Activated T-cell treated with anti-CD3 and anti-CD28 coated beads, Interleukin-2, amount 50 U/mL, for 72 hours (primary cell): Measurements from ENCODE around the gene PLXNB2. TPM values are rescaled to one million over a fixed set of nuclear protein-coding genes. Genes with fewer than 3 reads are reported as not detected.

ENCODE experiments used
- ATAC-seq, 2 donors: fragments of 150-1000 bp; cut with Tn5 transposase; replicated peaks in 1 of 2; 2 replicates each; pipeline ENCODE4 v1.10.0; 2021; ENCODE audit warnings: moderate library complexity in 2 of 2, mild to moderate bottlenecking in 1 of 2
- DNase-seq, 2 donors: peaks; one replicate each; pipeline ENCODE4 v3.0.0; 2021 to 2022; ENCODE audit warnings: mixed read lengths in 1 of 2
- H3K27ac Mint-ChIP-seq: one replicate; pipeline ENCODE4 v1.8.0; 2022; ENCODE audit warnings: mild to moderate bottlenecking, moderate library complexity, mixed read lengths
- H3K27me3 Mint-ChIP-seq: one replicate; pipeline ENCODE4 v1.8.0; 2022; ENCODE audit warnings: low read depth, mixed read lengths
- H3K36me3 Mint-ChIP-seq, 2 donors: one replicate each; pipeline ENCODE4 v1.8.0; 2022; ENCODE audit warnings: mixed read lengths in 2 of 2, mild to moderate bottlenecking in 1 of 2; ENCODE audit not compliant: insufficient read depth in 2 of 2
- H3K4me1 Mint-ChIP-seq: one replicate; pipeline ENCODE4 v1.8.0; 2022; ENCODE audit warnings: low read depth, mixed read lengths
- H3K4me3 Mint-ChIP-seq, 2 donors: one replicate each; pipeline ENCODE4 v1.8.0; 2022; ENCODE audit warnings: mild to moderate bottlenecking in 2 of 2, mixed read lengths in 2 of 2, moderate library complexity in 2 of 2
- H3K9me3 Mint-ChIP-seq, 2 donors: one replicate each; pipeline ENCODE4 v1.8.0; 2022; ENCODE audit warnings: mixed read lengths in 2 of 2
- total RNA-seq, 2 donors: library from RNA; stranded (reverse); gene quantifications; one replicate each; pipeline ENCODE4 v1.2.3, GENCODE V29; 2022

PLXNB2 gene
- total RNA-seq, 2 donors from 2014 or later: 30.2 to 34.0 TPM

- Mint-ChIP-seq H3K27me3 (no peaks in the 10 kb centered on the region), H3K36me3 (peaks cover 6 to 7% of the 10 kb centered on the region in 2 donors), H3K27ac (peak overlapping the region; percentile 91), H3K9me3 (no peaks in the 10 kb centered on the region), H3K4me3 (peak overlapping the region; percentile 89 to 91), H3K4me1 (peaks cover 54% of the 10 kb centered on the region)
- ATAC-seq (no peak), DNase-seq (no peak)
These were observed 62.0 kb downstream of the PLXNB2 start for GRCh38 chr22:50245214-50246072.

GRCh38 chr22:50244420-50245213 is 62.8 kb downstream of the PLXNB2 start, which contains the start of gene TUBGCP6:
Gene TUBGCP6 (minus strand): TSS chr22:50245023. CDS start chr22:50244459, 564 bp downstream.
- H3K4me3 Mint-ChIP-seq: peak within 1 kb of the TSS; percentile 89 to 91
- DNase-seq (peak; percentile 94 to 96), ATAC-seq (peak; percentile 89 to 90)
- peak within 1 kb of the TSS; percentile 91 for H3K27ac Mint-ChIP-seq
- no peaks in the 10 kb centered on the region for H3K27me3 Mint-ChIP-seq
- peaks cover 6 to 7% of the 10 kb centered on the region in 2 donors for H3K36me3 Mint-ChIP-seq
- peaks cover 48% of the 10 kb centered on the region for H3K4me1 Mint-ChIP-seq
- H3K9me3 Mint-ChIP-seq: no peaks in the 10 kb centered on the region

GRCh38 chr22:50243685-50244419 is 63.6 kb downstream of the PLXNB2 start:
- peaks cover 6 to 7% of the 10 kb centered on the region in 2 donors for H3K36me3 Mint-ChIP-seq
- H3K27ac Mint-ChIP-seq: peak overlapping the region; percentile 91
- H3K4me3 Mint-ChIP-seq: peak overlapping the region; percentile 89 to 91
- no peaks in the 10 kb centered on the region for H3K9me3 Mint-ChIP-seq
- H3K27me3 Mint-ChIP-seq: no peaks in the 10 kb centered on the region
- no peak for ATAC-seq
- DNase-seq: no peak
- H3K4me1 Mint-ChIP-seq: peaks cover 48% of the 10 kb centered on the region

GRCh38 chr22:50242406-50242949 is 65.0 kb downstream of the PLXNB2 start:
- Mint-ChIP-seq H3K4me3 (peak overlapping the region; percentile 89 to 91), H3K27me3 (no peaks in the 10 kb centered on the region), H3K9me3 (no peaks in the 10 kb centered on the region), H3K4me1 (peaks cover 49% of the 10 kb centered on the region), H3K36me3 (peaks cover 6 to 11% of the 10 kb centered on the region in 2 donors), H3K27ac (peak overlapping the region; percentile 72)
- DNase-seq: no peak
- ATAC-seq: no peak

GRCh38 chr22:50238755-50239154 is 68.7 kb downstream of the PLXNB2 start:
- Mint-ChIP-seq H3K36me3 (peaks cover 10 to 15% of the 10 kb centered on the region in 2 donors), H3K4me1 (peaks cover 39% of the 10 kb centered on the region), H3K27me3 (no peaks in the 10 kb centered on the region), H3K4me3 (no peak overlapping the region), H3K27ac (no peak overlapping the region), H3K9me3 (peaks cover 0 to 5% of the 10 kb centered on the region in 2 donors)
- no peak for DNase-seq
- ATAC-seq: no peak

- ATAC-seq (no peak), DNase-seq (no peak)
- Mint-ChIP-seq H3K27me3 (no peaks in the 10 kb centered on the region), H3K36me3 (peaks cover 9 to 14% of the 10 kb centered on the region in 2 donors), H3K4me3 (no peak overlapping the region), H3K4me1 (peaks cover 20% of the 10 kb centered on the region), H3K9me3 (peaks cover 0 to 5% of the 10 kb centered on the region in 2 donors), H3K27ac (no peak overlapping the region)
These were observed 70.6 kb downstream of the PLXNB2 start for GRCh38 chr22:50236731-50237409.

- Mint-ChIP-seq H3K4me3 (no peak overlapping the region), H3K9me3 (peaks cover 0 to 5% of the 10 kb centered on the region in 2 donors), H3K36me3 (peaks cover 9 to 17% of the 10 kb centered on the region in 2 donors), H3K4me1 (peaks cover 6% of the 10 kb centered on the region), H3K27me3 (no peaks in the 10 kb centered on the region), H3K27ac (no peak overlapping the region)
- DNase-seq (no peak), ATAC-seq (no peak)
These were observed 74.2 kb downstream of the PLXNB2 start for GRCh38 chr22:50233223-50233622.

GRCh38 chr22:50232481-50233151 is 74.8 kb downstream of the PLXNB2 start:
- Mint-ChIP-seq H3K4me3 (no peak overlapping the region), H3K9me3 (peaks cover 0 to 5% of the 10 kb centered on the region in 2 donors), H3K27ac (peak overlapping the region; percentile 54), H3K27me3 (no peaks in the 10 kb centered on the region), H3K36me3 (peaks cover 9 to 13% of the 10 kb centered on the region in 2 donors), H3K4me1 (peaks cover under 1% of the 10 kb centered on the region)
- DNase-seq: no peak
- no peak for ATAC-seq

- H3K4me1 Mint-ChIP-seq: no peaks in the 10 kb centered on the region
- H3K9me3 Mint-ChIP-seq: no peaks in the 10 kb centered on the region
- no peaks in the 10 kb centered on the region for H3K27me3 Mint-ChIP-seq
- H3K27ac Mint-ChIP-seq: no peak overlapping the region
- DNase-seq (no peak), ATAC-seq (no peak)
- H3K36me3 Mint-ChIP-seq: peaks cover 5 to 11% of the 10 kb centered on the region in 2 donors
- H3K4me3 Mint-ChIP-seq: no peak overlapping the region
These were observed 78.1 kb downstream of the PLXNB2 start for GRCh38 chr22:50229370-50229769.

- Mint-ChIP-seq H3K4me3 (no peak overlapping the region), H3K4me1 (no peaks in the 10 kb centered on the region), H3K27ac (no peak overlapping the region), H3K36me3 (peaks cover 0 to 11% of the 10 kb centered on the region in 2 donors), H3K9me3 (no peaks in the 10 kb centered on the region), H3K27me3 (no peaks in the 10 kb centered on the region)
- DNase-seq: no peak
- no peak for ATAC-seq
These were observed 79.1 kb downstream of the PLXNB2 start for GRCh38 chr22:50228366-50228765.

- Mint-ChIP-seq H3K36me3 (peaks cover 2 to 14% of the 10 kb centered on the region in 2 donors), H3K27me3 (no peaks in the 10 kb centered on the region), H3K27ac (no peak overlapping the region), H3K9me3 (no peaks in the 10 kb centered on the region), H3K4me1 (no peaks in the 10 kb centered on the region), H3K4me3 (no peak overlapping the region)
- ATAC-seq (no peak), DNase-seq (no peak)
These were observed 79.7 kb downstream of the PLXNB2 start for GRCh38 chr22:50227579-50228215.
